Activated B cell treated with CpG ODN at 0.5 μM for 24 hours (primary cell): ENCODE measurements around the gene PLEKHG4B. TPM values are rescaled to one million over a fixed set of nuclear protein-coding genes. Genes with fewer than 3 reads are reported as not detected.

Experiments used
- ATAC-seq: fragments of 200-7000 bp; cut with Tn5 transposase; one replicate; pipeline ENCODE4 v1.10.0; 2021; ENCODE audit warnings: low read depth, mild to moderate bottlenecking, moderate library complexity
- CTCF ChIA-PET: fragments of 350-600 bp; sonication (Branson Sonifier 250); formaldehyde crosslinking; loops from one replicate; lab custom pipeline; 2021; ENCODE audit warnings: antibody characterized with exemption; lab: Charles Lee
- POLR2A ChIA-PET: fragments of 350-600 bp; sonication (Branson Sonifier 250); formaldehyde crosslinking; loops from one replicate; lab custom pipeline; 2021; ENCODE audit warnings: antibody characterized with exemption; lab: Charles Lee
- DNase-seq: peaks from one replicate; pipeline ENCODE4 v3.0.0; 2022
- H3K27ac Mint-ChIP-seq: one replicate; pipeline ENCODE4 v1.8.0; 2020; ENCODE audit warnings: mixed read lengths
- H3K27me3 Mint-ChIP-seq: one replicate; pipeline ENCODE4 v1.8.0; 2021; ENCODE audit warnings: mixed read lengths
- H3K36me3 Mint-ChIP-seq: one replicate; pipeline ENCODE4 v1.8.0; 2021; ENCODE audit warnings: low read depth, mixed read lengths
- H3K4me1 Mint-ChIP-seq: one replicate; pipeline ENCODE4 v1.8.0; 2021; ENCODE audit warnings: mixed read lengths
- H3K4me3 Mint-ChIP-seq: one replicate; pipeline ENCODE4 v1.8.0; 2020; ENCODE audit warnings: mild to moderate bottlenecking, mixed read lengths
- H3K9me3 Mint-ChIP-seq: one replicate; pipeline ENCODE4 v1.8.0; 2020; ENCODE audit warnings: mixed read lengths
- CTCF ChIP-seq: fragments of 200-600 bp; IDR thresholded peaks from one replicate; pipeline ENCODE4 v1.8.0; 2022; ENCODE audit warnings: antibody characterized with exemption, mild to moderate bottlenecking
- intact Hi-C: fragments of 100-400 bp; cut with micrococcal nuclease; formaldehyde crosslinking; loops from one replicate; pipeline ENCODE4 v1.15.1; 2024
- total RNA-seq: library from RNA; stranded (reverse); gene quantifications from 2 replicates; pipeline ENCODE4 v1.2.3, GENCODE V29; 2022

The PLEKHG4B gene
- total RNA-seq, 1 donor from 2014 or later: not detected

- DNase-seq (no peak), ATAC-seq (no peak)
- intact Hi-C loops: no loop called here
- no peak for TF ChIP-seq CTCF
- H3K36me3 Mint-ChIP-seq: no peaks in the 10 kb centered on the region
- no peak overlapping the region for H3K4me3 Mint-ChIP-seq
- H3K27me3 Mint-ChIP-seq: peaks cover 6% of the 10 kb centered on the region
- CTCF ChIA-PET: interaction anchor here (1.7 kb wide), 1 partner anchor 27 kb away, joined by 4 read pairs; no protein-coding TSS in a partner anchor
- POLR2A ChIA-PET: no interaction called here
- H3K27ac Mint-ChIP-seq: no peak overlapping the region
- H3K9me3 Mint-ChIP-seq: no peaks in the 10 kb centered on the region
- H3K4me1 Mint-ChIP-seq: peaks cover 11% of the 10 kb centered on the region
Observed at GRCh38 chr5:187042-187431, 95.1 kb downstream of the PLEKHG4B start.

GRCh38 chr5:187617-188451 lies 95.9 kb downstream of the PLEKHG4B start:
- Mint-ChIP-seq H3K4me3 (no peak overlapping the region), H3K27me3 (peaks cover 14% of the 10 kb centered on the region), H3K4me1 (peaks cover 11% of the 10 kb centered on the region), H3K9me3 (no peaks in the 10 kb centered on the region), H3K36me3 (no peaks in the 10 kb centered on the region), H3K27ac (no peak overlapping the region)
- ChIA-PET POLR2A (interaction anchor here (0.6 to 1.5 kb wide), 4 partner anchors 30 to 739 kb away, joined by 4 to 8 read pairs (median 6); partner anchors contain the start of genes CCDC127, PDCD6 and SDHA), CTCF (interaction anchor here (0.7 to 1.7 kb wide), 7 partner anchors 8 to 714 kb away, joined by 3 to 13 read pairs (median 9); partner anchors contain the start of genes CCDC127 and SDHA)
- intact Hi-C loops: loop anchor here (1.0 to 2.0 kb wide), 2 partner anchors 30 to 715 kb away; partner anchors contain the start of genes CCDC127 and SDHA
- ATAC-seq (no peak), DNase-seq (no peak)
- no peak for TF ChIP-seq CTCF

GRCh38 chr5:188488-189481 lies 96.8 kb downstream of the PLEKHG4B start:
- H3K36me3 Mint-ChIP-seq: no peaks in the 10 kb centered on the region

GRCh38 chr5:189486-189885 lies 97.5 kb downstream of the PLEKHG4B start:
- no peak for ATAC-seq
- no peak for DNase-seq
- intact Hi-C loops: loop anchor here (2.0 kb wide), 1 partner anchor 713 kb away; no protein-coding TSS in a partner anchor
- Mint-ChIP-seq H3K27ac (no peak overlapping the region), H3K27me3 (peaks cover 11% of the 10 kb centered on the region), H3K36me3 (no peaks in the 10 kb centered on the region), H3K4me1 (peaks cover 11% of the 10 kb centered on the region), H3K9me3 (no peaks in the 10 kb centered on the region), H3K4me3 (no peak overlapping the region)
- ChIA-PET POLR2A (interaction anchor here (1.5 kb wide), 1 partner anchor 28 kb away, joined by 4 read pairs; the partner anchor contains the start of genes CCDC127 and SDHA), CTCF (interaction anchor here (1.4 kb wide), 1 partner anchor 713 kb away, joined by 13 read pairs; no protein-coding TSS in a partner anchor)
- no peak for TF ChIP-seq CTCF

More at GRCh38 chr5:188488-189481, 96.8 kb downstream of the PLEKHG4B start:
- H3K27ac Mint-ChIP-seq: peak overlapping the region; percentile 12
- H3K4me1 Mint-ChIP-seq: peaks cover 11% of the 10 kb centered on the region
- ChIA-PET POLR2A (interaction anchor here (0.8 to 1.5 kb wide), 3 partner anchors 29 to 82 kb away, joined by 4 to 7 read pairs (median 4); partner anchors contain the start of genes CCDC127, PDCD6 and SDHA), CTCF (interaction anchor here (0.7 to 1.7 kb wide), 7 partner anchors 8 to 714 kb away, joined by 3 to 13 read pairs (median 9); partner anchors contain the start of genes CCDC127 and SDHA)
- peak; percentile 80 for DNase-seq
- H3K4me3 Mint-ChIP-seq: no peak overlapping the region
- intact Hi-C loops: loop anchor here (1.0 to 2.0 kb wide), 2 partner anchors 30 to 714 kb away; partner anchors contain the start of genes CCDC127 and SDHA
- no peaks in the 10 kb centered on the region for H3K9me3 Mint-ChIP-seq
- peak; percentile 99 for ATAC-seq
- peaks cover 11% of the 10 kb centered on the region for H3K27me3 Mint-ChIP-seq
- peak; percentile 65 for TF ChIP-seq CTCF
